WTC11 (cell line): ENCODE measurements around the gene CIAPIN1. TPM values are rescaled to one million over a fixed set of nuclear protein-coding genes. Genes with fewer than 3 reads are reported as not detected.

ENCODE experiments used
- ATAC-seq: fragments of 200-7000 bp; cut with Tn5 transposase; 2 replicates; pipeline ENCODE4 v1.10.0; 2021; ENCODE audit warnings: mild to moderate bottlenecking, moderate library complexity
- CTCF ChIA-PET: fragments of 300-600 bp; sonication (Branson Sonifier 250); formaldehyde crosslinking; loops from one replicate; lab custom pipeline; 2021; ENCODE audit warnings: antibody characterized with exemption; lab: Charles Lee
- POLR2A ChIA-PET: fragments of 350-600 bp; sonication (Branson Sonifier 250); formaldehyde crosslinking; loops from one replicate; lab custom pipeline; 2021; ENCODE audit warnings: antibody characterized with exemption; lab: Charles Lee
- DNase-seq: peaks from one replicate; pipeline ENCODE4 v3.0.0; 2021; ENCODE audit warnings: low spot score
- H3K27ac Mint-ChIP-seq: 2 replicates; pipeline ENCODE4 v1.8.0; 2021; ENCODE audit warnings: mixed read lengths
- H3K27me3 Mint-ChIP-seq: 2 replicates; pipeline ENCODE4 v1.8.0; 2021; ENCODE audit warnings: low read depth, mild to moderate bottlenecking, moderate library complexity, mixed read lengths
- H3K36me3 Mint-ChIP-seq: 2 replicates; pipeline ENCODE4 v1.8.0; 2021; ENCODE audit warnings: mixed read lengths
- H3K4me1 Mint-ChIP-seq: 2 replicates; pipeline ENCODE4 v1.8.0; 2022; ENCODE audit warnings: mixed read lengths
- H3K4me3 Mint-ChIP-seq: 2 replicates; pipeline ENCODE4 v1.8.0; 2021; ENCODE audit warnings: mild to moderate bottlenecking, moderate library complexity, mixed read lengths
- H3K9me3 Mint-ChIP-seq: 2 replicates; pipeline ENCODE4 v1.8.0; 2021; ENCODE audit warnings: mixed read lengths
- CBFB ChIP-seq: sonication (generic); formaldehyde crosslinking; IDR thresholded peaks from 2 replicates; pipeline ENCODE4 v1.8.1; 2022; ENCODE audit warnings: mild to moderate bottlenecking, low read depth, missing genetic modification reagents
- CREB1 ChIP-seq: sonication (generic); formaldehyde crosslinking; IDR thresholded peaks from 2 replicates; pipeline ENCODE4 v1.8.0; 2023; ENCODE audit warnings: mild to moderate bottlenecking, missing genetic modification reagents
- ELF4 ChIP-seq: sonication (generic); formaldehyde crosslinking; IDR thresholded peaks from 2 replicates; pipeline ENCODE4 v1.8.1; 2022; ENCODE audit warnings: low read depth, mild to moderate bottlenecking, moderate library complexity, missing genetic modification reagents
- FOXJ3 ChIP-seq: sonication (generic); formaldehyde crosslinking; IDR thresholded peaks from 2 replicates; pipeline ENCODE4 v1.9.0; 2021; ENCODE audit warnings: missing genetic modification reagents, mild to moderate bottlenecking, borderline replicate concordance
- GTF2I ChIP-seq: fragments of 250-450 bp; sonication (Bioruptor Pico); conservative IDR thresholded peaks from 2 replicates; pipeline ENCODE4 v1.4.0; 2021; ENCODE audit warnings: mild to moderate bottlenecking
- NFATC4 ChIP-seq: fragments of 250-450 bp; sonication (Bioruptor Pico); IDR thresholded peaks from 2 replicates; pipeline ENCODE4 v1.9.0; 2021; ENCODE audit warnings: mild to moderate bottlenecking
- OVOL2 ChIP-seq: fragments of 250-450 bp; sonication (Bioruptor Pico); IDR thresholded peaks from 2 replicates; pipeline ENCODE4 v1.9.0; 2021; ENCODE audit warnings: mild to moderate bottlenecking, borderline replicate concordance
- SMAD3 ChIP-seq: sonication (generic); formaldehyde crosslinking; IDR thresholded peaks from 2 replicates; pipeline ENCODE4 v1.8.0; 2022; ENCODE audit warnings: missing genetic modification reagents, mild to moderate bottlenecking, borderline replicate concordance
- ZNF396 ChIP-seq: fragments of 250-450 bp; sonication (Bioruptor Pico); IDR thresholded peaks from 2 replicates; pipeline ENCODE4 v1.8.0; 2021; ENCODE audit warnings: mild to moderate bottlenecking, moderate library complexity, borderline replicate concordance
- total RNA-seq: library from RNA; stranded (reverse); gene quantifications from 3 replicates; pipeline ENCODE4 v1.2.3, GENCODE V29; 2021
- TF ChIP-seq, protein P1 (sequence below): sonication (generic); formaldehyde crosslinking; conservative IDR thresholded peaks from 2 replicates; pipeline ENCODE4 v1.8.1; 2022; ENCODE audit warnings: mild to moderate bottlenecking, missing genetic modification reagents
- TF ChIP-seq, protein P2 (sequence below): fragments of 250-450 bp; sonication (Bioruptor Pico); IDR thresholded peaks from 2 replicates; pipeline ENCODE4 v1.9.0; 2021; ENCODE audit warnings: mild to moderate bottlenecking, borderline replicate concordance
- TF ChIP-seq, protein P3 (sequence below): sonication (generic); formaldehyde crosslinking; IDR thresholded peaks from 2 replicates; pipeline ENCODE4 v1.8.1; 2023; ENCODE audit warnings: mild to moderate bottlenecking, missing genetic modification reagents
- TF ChIP-seq, protein P4 (sequence below): sonication (generic); formaldehyde crosslinking; IDR thresholded peaks from 2 replicates; pipeline ENCODE4 v1.8.0; 2023; ENCODE audit warnings: missing genetic modification reagents, mild to moderate bottlenecking, borderline replicate concordance
- TF ChIP-seq, protein P5 (sequence below): sonication (generic); formaldehyde crosslinking; IDR thresholded peaks from 2 replicates; pipeline ENCODE4 v1.8.0; 2022; ENCODE audit warnings: mild to moderate bottlenecking, missing genetic modification reagents
- TF ChIP-seq, protein P6 (sequence below): sonication (generic); formaldehyde crosslinking; IDR thresholded peaks from 2 replicates; pipeline ENCODE4 v1.8.0; 2022; ENCODE audit warnings: mild to moderate bottlenecking, missing genetic modification reagents
- TF ChIP-seq, protein P7 (sequence below): sonication (generic); formaldehyde crosslinking; conservative IDR thresholded peaks from 2 replicates; pipeline ENCODE4 v1.8.1; 2023; ENCODE audit warnings: mild to moderate bottlenecking, low read depth, missing genetic modification reagents, moderate library complexity

The CIAPIN1 gene
- total RNA-seq, 1 experiment from 2014 or later, result 87.9 TPM

DNA sequence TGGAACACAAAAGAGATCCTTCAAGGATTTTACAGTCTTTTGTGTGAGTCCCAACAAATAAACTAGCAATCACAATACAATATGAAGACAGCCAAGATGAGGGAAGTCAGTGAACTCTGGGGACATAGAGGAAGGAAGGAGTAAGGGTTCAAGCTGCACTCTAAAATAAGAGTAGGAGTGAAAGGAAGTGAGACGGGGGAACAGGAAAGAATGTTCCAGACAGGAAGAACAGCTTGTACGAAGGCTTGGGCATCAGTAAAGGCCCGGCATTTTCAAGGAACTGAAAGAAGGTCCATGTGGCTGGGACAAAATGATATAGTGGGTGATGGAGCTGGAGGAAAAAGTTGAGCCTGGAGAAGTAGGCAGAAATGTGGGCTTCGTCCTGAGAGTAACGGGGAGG lies 38.1 kb downstream of the CIAPIN1 start:
- Mint-ChIP-seq H3K27ac (no peak overlapping the region), H3K27me3 (no peaks in the 10 kb centered on the region; the same call in 1 of the 2 replicates), H3K9me3 (no peaks in the 10 kb centered on the region), H3K4me1 (peaks cover 3% of the 10 kb centered on the region; the same call in 1 of the 2 replicates), H3K4me3 (no peak overlapping the region), H3K36me3 (no peaks in the 10 kb centered on the region)
- CTCF ChIA-PET, result interaction anchor here (1.2 to 2.0 kb wide), 3 partner anchors 8 to 107 kb away, joined by 4 to 7 read pairs (median 4); no protein-coding TSS in a partner anchor
- TF ChIP-seq, protein P1, sequence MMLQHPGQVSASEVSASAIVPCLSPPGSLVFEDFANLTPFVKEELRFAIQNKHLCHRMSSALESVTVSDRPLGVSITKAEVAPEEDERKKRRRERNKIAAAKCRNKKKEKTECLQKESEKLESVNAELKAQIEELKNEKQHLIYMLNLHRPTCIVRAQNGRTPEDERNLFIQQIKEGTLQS (CRISPR knock-in tag), result no peak
- TF ChIP-seq, protein P2, sequence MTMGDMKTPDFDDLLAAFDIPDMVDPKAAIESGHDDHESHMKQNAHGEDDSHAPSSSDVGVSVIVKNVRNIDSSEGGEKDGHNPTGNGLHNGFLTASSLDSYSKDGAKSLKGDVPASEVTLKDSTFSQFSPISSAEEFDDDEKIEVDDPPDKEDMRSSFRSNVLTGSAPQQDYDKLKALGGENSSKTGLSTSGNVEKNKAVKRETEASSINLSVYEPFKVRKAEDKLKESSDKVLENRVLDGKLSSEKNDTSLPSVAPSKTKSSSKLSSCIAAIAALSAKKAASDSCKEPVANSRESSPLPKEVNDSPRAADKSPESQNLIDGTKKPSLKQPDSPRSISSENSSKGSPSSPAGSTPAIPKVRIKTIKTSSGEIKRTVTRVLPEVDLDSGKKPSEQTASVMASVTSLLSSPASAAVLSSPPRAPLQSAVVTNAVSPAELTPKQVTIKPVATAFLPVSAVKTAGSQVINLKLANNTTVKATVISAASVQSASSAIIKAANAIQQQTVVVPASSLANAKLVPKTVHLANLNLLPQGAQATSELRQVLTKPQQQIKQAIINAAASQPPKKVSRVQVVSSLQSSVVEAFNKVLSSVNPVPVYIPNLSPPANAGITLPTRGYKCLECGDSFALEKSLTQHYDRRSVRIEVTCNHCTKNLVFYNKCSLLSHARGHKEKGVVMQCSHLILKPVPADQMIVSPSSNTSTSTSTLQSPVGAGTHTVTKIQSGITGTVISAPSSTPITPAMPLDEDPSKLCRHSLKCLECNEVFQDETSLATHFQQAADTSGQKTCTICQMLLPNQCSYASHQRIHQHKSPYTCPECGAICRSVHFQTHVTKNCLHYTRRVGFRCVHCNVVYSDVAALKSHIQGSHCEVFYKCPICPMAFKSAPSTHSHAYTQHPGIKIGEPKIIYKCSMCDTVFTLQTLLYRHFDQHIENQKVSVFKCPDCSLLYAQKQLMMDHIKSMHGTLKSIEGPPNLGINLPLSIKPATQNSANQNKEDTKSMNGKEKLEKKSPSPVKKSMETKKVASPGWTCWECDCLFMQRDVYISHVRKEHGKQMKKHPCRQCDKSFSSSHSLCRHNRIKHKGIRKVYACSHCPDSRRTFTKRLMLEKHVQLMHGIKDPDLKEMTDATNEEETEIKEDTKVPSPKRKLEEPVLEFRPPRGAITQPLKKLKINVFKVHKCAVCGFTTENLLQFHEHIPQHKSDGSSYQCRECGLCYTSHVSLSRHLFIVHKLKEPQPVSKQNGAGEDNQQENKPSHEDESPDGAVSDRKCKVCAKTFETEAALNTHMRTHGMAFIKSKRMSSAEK (CRISPR knock-in tag), result no peak
- TF ChIP-seq OVOL2 (CRISPR knock-in tag) (no peak), ZNF396 (CRISPR knock-in tag) (no peak), ELF4 (CRISPR knock-in tag) (no peak), FOXJ3 (CRISPR knock-in tag) (no peak), GTF2I (CRISPR knock-in tag) (no peak), SMAD3 (CRISPR knock-in tag) (no peak), CREB1 (CRISPR knock-in tag) (no peak), CBFB (CRISPR knock-in tag) (no peak), NFATC4 (no peak)
- TF ChIP-seq, protein P3, sequence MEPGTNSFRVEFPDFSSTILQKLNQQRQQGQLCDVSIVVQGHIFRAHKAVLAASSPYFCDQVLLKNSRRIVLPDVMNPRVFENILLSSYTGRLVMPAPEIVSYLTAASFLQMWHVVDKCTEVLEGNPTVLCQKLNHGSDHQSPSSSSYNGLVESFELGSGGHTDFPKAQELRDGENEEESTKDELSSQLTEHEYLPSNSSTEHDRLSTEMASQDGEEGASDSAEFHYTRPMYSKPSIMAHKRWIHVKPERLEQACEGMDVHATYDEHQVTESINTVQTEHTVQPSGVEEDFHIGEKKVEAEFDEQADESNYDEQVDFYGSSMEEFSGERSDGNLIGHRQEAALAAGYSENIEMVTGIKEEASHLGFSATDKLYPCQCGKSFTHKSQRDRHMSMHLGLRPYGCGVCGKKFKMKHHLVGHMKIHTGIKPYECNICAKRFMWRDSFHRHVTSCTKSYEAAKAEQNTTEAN, result no peak
- TF ChIP-seq, protein P4, sequence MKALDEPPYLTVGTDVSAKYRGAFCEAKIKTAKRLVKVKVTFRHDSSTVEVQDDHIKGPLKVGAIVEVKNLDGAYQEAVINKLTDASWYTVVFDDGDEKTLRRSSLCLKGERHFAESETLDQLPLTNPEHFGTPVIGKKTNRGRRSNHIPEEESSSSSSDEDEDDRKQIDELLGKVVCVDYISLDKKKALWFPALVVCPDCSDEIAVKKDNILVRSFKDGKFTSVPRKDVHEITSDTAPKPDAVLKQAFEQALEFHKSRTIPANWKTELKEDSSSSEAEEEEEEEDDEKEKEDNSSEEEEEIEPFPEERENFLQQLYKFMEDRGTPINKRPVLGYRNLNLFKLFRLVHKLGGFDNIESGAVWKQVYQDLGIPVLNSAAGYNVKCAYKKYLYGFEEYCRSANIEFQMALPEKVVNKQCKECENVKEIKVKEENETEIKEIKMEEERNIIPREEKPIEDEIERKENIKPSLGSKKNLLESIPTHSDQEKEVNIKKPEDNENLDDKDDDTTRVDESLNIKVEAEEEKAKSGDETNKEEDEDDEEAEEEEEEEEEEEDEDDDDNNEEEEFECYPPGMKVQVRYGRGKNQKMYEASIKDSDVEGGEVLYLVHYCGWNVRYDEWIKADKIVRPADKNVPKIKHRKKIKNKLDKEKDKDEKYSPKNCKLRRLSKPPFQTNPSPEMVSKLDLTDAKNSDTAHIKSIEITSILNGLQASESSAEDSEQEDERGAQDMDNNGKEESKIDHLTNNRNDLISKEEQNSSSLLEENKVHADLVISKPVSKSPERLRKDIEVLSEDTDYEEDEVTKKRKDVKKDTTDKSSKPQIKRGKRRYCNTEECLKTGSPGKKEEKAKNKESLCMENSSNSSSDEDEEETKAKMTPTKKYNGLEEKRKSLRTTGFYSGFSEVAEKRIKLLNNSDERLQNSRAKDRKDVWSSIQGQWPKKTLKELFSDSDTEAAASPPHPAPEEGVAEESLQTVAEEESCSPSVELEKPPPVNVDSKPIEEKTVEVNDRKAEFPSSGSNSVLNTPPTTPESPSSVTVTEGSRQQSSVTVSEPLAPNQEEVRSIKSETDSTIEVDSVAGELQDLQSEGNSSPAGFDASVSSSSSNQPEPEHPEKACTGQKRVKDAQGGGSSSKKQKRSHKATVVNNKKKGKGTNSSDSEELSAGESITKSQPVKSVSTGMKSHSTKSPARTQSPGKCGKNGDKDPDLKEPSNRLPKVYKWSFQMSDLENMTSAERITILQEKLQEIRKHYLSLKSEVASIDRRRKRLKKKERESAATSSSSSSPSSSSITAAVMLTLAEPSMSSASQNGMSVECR (CRISPR knock-in tag), result no peak
- TF ChIP-seq, protein P5, sequence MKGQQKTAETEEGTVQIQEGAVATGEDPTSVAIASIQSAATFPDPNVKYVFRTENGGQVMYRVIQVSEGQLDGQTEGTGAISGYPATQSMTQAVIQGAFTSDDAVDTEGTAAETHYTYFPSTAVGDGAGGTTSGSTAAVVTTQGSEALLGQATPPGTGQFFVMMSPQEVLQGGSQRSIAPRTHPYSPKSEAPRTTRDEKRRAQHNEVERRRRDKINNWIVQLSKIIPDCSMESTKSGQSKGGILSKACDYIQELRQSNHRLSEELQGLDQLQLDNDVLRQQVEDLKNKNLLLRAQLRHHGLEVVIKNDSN (CRISPR knock-in tag), result no peak
- TF ChIP-seq, protein P6, sequence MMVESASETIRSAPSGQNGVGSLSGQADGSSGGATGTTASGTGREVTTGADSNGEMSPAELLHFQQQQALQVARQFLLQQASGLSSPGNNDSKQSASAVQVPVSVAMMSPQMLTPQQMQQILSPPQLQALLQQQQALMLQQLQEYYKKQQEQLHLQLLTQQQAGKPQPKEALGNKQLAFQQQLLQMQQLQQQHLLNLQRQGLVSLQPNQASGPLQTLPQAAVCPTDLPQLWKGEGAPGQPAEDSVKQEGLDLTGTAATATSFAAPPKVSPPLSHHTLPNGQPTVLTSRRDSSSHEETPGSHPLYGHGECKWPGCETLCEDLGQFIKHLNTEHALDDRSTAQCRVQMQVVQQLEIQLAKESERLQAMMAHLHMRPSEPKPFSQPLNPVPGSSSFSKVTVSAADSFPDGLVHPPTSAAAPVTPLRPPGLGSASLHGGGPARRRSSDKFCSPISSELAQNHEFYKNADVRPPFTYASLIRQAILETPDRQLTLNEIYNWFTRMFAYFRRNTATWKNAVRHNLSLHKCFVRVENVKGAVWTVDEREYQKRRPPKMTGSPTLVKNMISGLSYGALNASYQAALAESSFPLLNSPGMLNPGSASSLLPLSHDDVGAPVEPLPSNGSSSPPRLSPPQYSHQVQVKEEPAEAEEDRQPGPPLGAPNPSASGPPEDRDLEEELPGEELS, result no peak
- TF ChIP-seq, protein P7, sequence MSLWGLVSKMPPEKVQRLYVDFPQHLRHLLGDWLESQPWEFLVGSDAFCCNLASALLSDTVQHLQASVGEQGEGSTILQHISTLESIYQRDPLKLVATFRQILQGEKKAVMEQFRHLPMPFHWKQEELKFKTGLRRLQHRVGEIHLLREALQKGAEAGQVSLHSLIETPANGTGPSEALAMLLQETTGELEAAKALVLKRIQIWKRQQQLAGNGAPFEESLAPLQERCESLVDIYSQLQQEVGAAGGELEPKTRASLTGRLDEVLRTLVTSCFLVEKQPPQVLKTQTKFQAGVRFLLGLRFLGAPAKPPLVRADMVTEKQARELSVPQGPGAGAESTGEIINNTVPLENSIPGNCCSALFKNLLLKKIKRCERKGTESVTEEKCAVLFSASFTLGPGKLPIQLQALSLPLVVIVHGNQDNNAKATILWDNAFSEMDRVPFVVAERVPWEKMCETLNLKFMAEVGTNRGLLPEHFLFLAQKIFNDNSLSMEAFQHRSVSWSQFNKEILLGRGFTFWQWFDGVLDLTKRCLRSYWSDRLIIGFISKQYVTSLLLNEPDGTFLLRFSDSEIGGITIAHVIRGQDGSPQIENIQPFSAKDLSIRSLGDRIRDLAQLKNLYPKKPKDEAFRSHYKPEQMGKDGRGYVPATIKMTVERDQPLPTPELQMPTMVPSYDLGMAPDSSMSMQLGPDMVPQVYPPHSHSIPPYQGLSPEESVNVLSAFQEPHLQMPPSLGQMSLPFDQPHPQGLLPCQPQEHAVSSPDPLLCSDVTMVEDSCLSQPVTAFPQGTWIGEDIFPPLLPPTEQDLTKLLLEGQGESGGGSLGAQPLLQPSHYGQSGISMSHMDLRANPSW (CRISPR knock-in tag), result no peak
- POLR2A ChIA-PET, result interaction anchor here (0.5 to 0.7 kb wide), 2 partner anchors 8 to 235 kb away, joined by 3 to 4 read pairs; no protein-coding TSS in a partner anchor
- no peak for DNase-seq
- no peak for ATAC-seq
